ENCODE data around the gene IL5RA.

GRCh38 chr3:3157484-3157883, 47.3 kb upstream of the IL5RA start:
- TF ChIP-seq CTCF (IDR thresholded peaks at IDR 0.05): no peak
- no peak for TF ChIP-seq POLR2A (IDR thresholded peaks at IDR 0.05)
- TF ChIP-seq POLR2AphosphoS5 (IDR thresholded peaks at IDR 0.05; ENCODE audit: insufficient read depth in 1 of 2, low read depth in 1 of 2): no peak

Data from vagina (tissue), 2 donors.